ENCODE results near the gene SBNO1. TPM values are rescaled to one million over a fixed set of nuclear protein-coding genes. Genes with fewer than 3 reads are reported as not detected.
"Not testable (repeated sequence)": the region's sequence is repeated elsewhere in the genome, so short reads cannot be mapped to it uniquely, and the experiment has no call there.

Gene SBNO1
- 20.5 TPM for polyA plus RNA-seq (2013, experiment 1 of 2)
- 20.9 TPM for polyA plus RNA-seq (2013, experiment 2 of 2)

DNA sequence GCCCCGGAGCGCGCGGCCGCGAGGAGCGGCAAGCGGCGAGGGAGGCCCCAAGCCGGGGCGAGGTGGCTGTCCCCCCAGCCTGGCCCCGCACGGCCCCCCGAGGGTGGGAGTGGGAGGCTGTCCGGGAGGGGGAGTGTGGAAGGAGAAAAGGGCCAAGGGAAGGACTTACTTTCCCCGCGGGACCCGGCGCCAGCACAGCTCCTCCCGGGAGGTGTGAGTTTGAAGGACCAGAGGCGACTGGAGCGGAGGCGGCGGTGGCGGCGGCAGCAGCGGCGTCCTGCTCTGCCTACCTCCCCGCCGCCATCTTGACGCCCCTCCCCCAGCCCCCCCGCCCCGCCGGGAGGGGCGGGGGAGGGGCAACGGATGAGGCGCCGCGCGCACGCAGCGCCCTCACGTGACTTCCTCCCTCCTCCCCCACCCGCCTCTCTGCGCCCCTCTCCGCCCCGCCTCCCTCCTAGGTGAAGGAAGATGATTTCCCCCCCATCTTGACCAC, at the start of gene SBNO1:
TSS of gene SBNO1 (minus strand) at position 316 of the 493 bp plus-strand sequence. CDS start 14,406 bp downstream, outside the sequence.
- peak within 1 kb of the TSS; percentile 98 for H3K27ac ChIP-seq (ENCODE audit: low read depth, low read length)
- peaks cover 2% of the 10 kb centered on the region; the same call in 1 of the 2 replicates for H3K36me3 ChIP-seq (ENCODE audit: insufficient read depth, low read length)

DNA sequence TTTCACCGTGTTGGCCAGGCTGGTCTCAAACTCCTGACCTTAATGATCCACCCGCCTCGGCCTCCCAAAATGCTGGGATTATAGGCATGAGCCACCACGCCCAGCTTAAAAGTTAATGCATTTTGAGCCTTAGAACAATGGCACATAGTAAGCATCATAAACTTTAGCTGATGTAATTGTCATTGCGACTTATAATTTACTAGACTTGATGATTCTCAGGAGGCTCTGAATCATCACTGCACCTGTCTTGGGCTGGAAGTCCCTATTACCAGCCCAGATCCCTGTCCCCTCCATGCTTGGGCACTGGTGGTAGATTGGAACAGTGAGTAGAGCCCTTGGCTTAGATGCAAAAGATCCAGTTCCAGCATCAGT, 45.4 kb upstream of the SBNO1 start:
- Histone ChIP-seq H3K27ac (ENCODE audit: low read depth, low read length) (no peak overlapping the region), H3K4me1 (ENCODE audit: insufficient read depth, low read length) (no peaks in the 10 kb centered on the region), H3K36me3 (ENCODE audit: insufficient read depth, low read length) (peaks cover 23% of the 10 kb centered on the region), H3K27me3 (ENCODE audit: insufficient read depth, low read length) (no peaks in the 10 kb centered on the region), H3K4me3 (ENCODE audit: low read length) (no peak overlapping the region), H3K9ac (ENCODE audit: low read depth, low read length) (no peak overlapping the region), H3K9me3 (ENCODE audit: insufficient read depth, low read depth, low read length) (no peaks in the 10 kb centered on the region)
- WGBS, result 87% methylated on average over 5 of the region's 5 CpGs

More for the DNA sequence above, at the start of gene SBNO1:
- 1% methylated on average over 30 of the region's 47 CpGs for WGBS
- no peaks in the 10 kb centered on the region for H3K27me3 ChIP-seq (ENCODE audit: insufficient read depth, low read length)
- no peaks in the 10 kb centered on the region for H3K9me3 ChIP-seq (ENCODE audit: insufficient read depth, low read depth, low read length)
- peak within 1 kb of the TSS; percentile 78 for H3K4me3 ChIP-seq (ENCODE audit: low read length)
- peaks cover 7% of the 10 kb centered on the region; the same call in 1 of the 2 replicates for H3K4me1 ChIP-seq (ENCODE audit: insufficient read depth, low read length)
- peak within 1 kb of the TSS; percentile 92 for H3K9ac ChIP-seq (ENCODE audit: low read depth, low read length)

DNA sequence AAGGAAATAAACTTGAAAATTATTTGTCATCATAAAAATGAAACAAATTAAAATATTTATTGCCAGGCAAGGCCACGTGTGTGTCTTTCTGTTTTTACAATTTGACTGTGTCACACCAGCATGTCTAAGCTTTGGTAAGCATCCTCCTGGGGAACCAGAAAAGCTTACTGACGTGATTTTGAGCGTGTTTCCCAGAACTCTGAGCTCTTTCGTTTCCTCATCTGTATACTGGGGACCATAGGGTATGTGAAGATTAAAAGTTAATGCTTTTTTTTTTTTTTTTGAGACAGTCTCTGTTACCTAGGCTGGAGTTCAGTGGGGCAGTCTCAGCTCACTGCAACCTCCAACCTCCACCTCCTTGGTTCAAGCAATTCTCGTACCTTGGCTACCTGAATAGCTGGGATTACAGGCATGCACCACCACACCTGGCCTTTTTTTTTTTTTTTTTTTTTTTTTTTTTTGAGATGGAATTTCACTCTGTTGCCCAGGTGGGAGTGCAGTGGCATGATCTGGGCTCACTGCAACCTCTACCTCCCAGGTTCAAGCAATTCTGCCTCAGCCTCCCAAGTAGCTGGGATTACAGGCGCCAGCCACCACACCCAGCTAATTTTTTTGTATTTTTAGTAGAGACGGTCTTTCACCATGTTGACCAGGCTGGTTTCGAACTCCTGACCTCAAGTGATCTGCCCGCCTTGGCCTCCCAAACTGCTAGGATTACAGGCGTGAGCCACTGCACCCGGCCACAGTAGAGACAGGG, 44.8 kb upstream of the SBNO1 start:
- H3K4me3 ChIP-seq (ENCODE audit: low read length); H3K27ac ChIP-seq (ENCODE audit: low read depth, low read length); H3K4me1 ChIP-seq (ENCODE audit: insufficient read depth, low read length); H3K27me3 ChIP-seq (ENCODE audit: insufficient read depth, low read length); H3K9ac ChIP-seq (ENCODE audit: low read depth, low read length); H3K9me3 ChIP-seq (ENCODE audit: insufficient read depth, low read depth, low read length): not testable (repeated sequence)
- H3K36me3 ChIP-seq (ENCODE audit: insufficient read depth, low read length), result peaks cover 28% of the 10 kb centered on the region
- 95% methylated on average over 11 of the region's 11 CpGs for WGBS

DNA sequence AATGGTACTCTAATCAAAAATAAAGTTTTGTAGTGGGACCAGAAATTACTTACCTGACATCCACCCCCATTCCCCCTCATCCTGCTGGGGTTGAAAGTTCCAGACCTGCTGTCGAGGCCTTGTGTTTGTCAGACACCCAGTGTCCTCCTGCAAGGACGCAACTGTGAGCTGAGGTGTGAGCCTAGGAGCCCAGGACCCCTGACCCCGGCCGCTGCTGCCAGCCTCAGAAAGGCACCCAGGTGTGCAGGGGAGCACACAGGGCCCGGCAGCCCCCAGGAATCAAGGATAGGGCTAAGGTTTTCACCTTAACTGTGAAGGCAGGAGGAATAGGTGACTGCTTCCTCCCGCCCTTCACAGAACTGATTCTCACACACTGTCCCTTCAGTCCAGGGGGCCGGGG, 44.0 kb upstream of the SBNO1 start:
- H3K9ac ChIP-seq (ENCODE audit: low read depth, low read length); H3K4me3 ChIP-seq (ENCODE audit: low read length); H3K27ac ChIP-seq (ENCODE audit: low read depth, low read length); H3K27me3 ChIP-seq (ENCODE audit: insufficient read depth, low read length); H3K9me3 ChIP-seq (ENCODE audit: insufficient read depth, low read depth, low read length); H3K4me1 ChIP-seq (ENCODE audit: insufficient read depth, low read length): not testable (repeated sequence)
- H3K36me3 ChIP-seq (ENCODE audit: insufficient read depth, low read length), result peaks cover 37% of the 10 kb centered on the region
- 93% methylated on average over 5 of the region's 7 CpGs for WGBS

DNA sequence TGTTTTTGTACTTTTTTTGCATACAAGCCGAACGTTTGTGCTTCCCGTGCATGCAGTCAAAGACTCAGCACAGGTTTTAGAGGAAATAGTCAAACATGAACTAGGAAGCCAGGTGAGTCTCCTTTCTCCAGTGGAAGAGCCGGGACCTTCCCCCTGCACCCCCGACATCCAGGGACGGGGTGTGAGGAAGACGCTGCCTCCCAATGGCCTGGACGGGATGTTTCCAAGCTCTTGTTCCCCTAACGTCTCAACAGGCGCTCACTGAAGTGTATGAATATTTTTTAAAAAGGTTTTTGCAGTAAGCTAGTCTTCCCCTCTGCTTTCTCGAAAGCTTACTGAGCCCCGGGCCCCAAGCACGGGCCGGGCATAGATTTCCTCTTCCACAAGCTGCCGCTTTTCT, 43.3 kb upstream of the SBNO1 start:
- WGBS, result 92% methylated on average over 7 of the region's 15 CpGs
- not testable (repeated sequence) for H3K4me1 ChIP-seq (ENCODE audit: insufficient read depth, low read length); H3K9ac ChIP-seq (ENCODE audit: low read depth, low read length); H3K4me3 ChIP-seq (ENCODE audit: low read length); H3K27ac ChIP-seq (ENCODE audit: low read depth, low read length); H3K9me3 ChIP-seq (ENCODE audit: insufficient read depth, low read depth, low read length)
- H3K27me3 ChIP-seq (ENCODE audit: insufficient read depth, low read length), result peaks cover 11% of the 10 kb centered on the region
- H3K36me3 ChIP-seq (ENCODE audit: insufficient read depth, low read length), result peaks cover 44% of the 10 kb centered on the region

DNA sequence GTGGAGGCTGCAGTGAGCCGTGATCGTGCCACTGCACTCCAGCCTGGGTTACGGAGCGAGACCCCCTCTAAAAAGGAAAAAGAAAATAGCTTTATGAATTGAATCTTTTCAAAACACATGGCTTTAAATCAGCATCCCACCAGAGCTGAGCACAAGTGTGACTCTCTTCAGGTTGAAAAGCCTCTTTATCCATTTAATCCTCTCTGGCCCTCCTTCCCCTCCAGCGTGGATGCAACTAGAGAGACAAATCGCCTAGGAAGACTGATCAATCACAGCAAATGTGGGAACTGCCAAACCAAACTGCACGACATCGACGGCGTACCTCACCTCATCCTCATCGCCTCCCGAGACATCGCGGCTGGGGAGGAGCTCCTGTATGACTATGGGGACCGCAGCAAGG, 42.6 kb upstream of the SBNO1 start:
- not testable (repeated sequence) for H3K27ac ChIP-seq (ENCODE audit: low read depth, low read length); H3K4me1 ChIP-seq (ENCODE audit: insufficient read depth, low read length); H3K9me3 ChIP-seq (ENCODE audit: insufficient read depth, low read depth, low read length); H3K9ac ChIP-seq (ENCODE audit: low read depth, low read length); H3K4me3 ChIP-seq (ENCODE audit: low read length)
- Histone ChIP-seq H3K27me3 (ENCODE audit: insufficient read depth, low read length) (peaks cover 18% of the 10 kb centered on the region), H3K36me3 (ENCODE audit: insufficient read depth, low read length) (peaks cover 45% of the 10 kb centered on the region)
- WGBS, result 92% methylated on average over 7 of the region's 15 CpGs

DNA sequence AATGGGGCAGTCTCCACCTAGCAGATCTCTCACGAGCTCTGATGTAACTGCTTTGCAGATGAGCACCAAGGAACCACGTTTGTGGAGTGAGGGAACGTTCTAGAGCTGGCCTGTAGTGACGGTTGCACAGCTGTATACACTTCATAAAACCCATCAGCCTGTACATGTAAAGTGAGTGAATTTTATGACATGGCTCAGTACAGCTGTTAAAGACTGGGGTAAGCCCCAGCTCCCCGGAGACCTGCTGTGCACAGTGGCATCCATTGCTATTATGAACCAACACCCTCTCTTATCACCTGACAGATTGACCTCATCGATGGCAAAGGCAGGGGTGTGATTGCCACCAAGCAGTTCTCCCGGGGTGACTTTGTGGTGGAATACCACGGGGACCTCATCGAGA, 39.9 kb upstream of the SBNO1 start:
- Histone ChIP-seq H3K9me3 (ENCODE audit: insufficient read depth, low read depth, low read length) (no peaks in the 10 kb centered on the region), H3K27ac (ENCODE audit: low read depth, low read length) (no peak overlapping the region), H3K36me3 (ENCODE audit: insufficient read depth, low read length) (peaks cover 45% of the 10 kb centered on the region), H3K27me3 (ENCODE audit: insufficient read depth, low read length) (peaks cover 33% of the 10 kb centered on the region), H3K4me3 (ENCODE audit: low read length) (no peak overlapping the region), H3K9ac (ENCODE audit: low read depth, low read length) (no peak overlapping the region), H3K4me1 (ENCODE audit: insufficient read depth, low read length) (no peaks in the 10 kb centered on the region)
- WGBS, result 96% methylated on average over 9 of the region's 9 CpGs

DNA sequence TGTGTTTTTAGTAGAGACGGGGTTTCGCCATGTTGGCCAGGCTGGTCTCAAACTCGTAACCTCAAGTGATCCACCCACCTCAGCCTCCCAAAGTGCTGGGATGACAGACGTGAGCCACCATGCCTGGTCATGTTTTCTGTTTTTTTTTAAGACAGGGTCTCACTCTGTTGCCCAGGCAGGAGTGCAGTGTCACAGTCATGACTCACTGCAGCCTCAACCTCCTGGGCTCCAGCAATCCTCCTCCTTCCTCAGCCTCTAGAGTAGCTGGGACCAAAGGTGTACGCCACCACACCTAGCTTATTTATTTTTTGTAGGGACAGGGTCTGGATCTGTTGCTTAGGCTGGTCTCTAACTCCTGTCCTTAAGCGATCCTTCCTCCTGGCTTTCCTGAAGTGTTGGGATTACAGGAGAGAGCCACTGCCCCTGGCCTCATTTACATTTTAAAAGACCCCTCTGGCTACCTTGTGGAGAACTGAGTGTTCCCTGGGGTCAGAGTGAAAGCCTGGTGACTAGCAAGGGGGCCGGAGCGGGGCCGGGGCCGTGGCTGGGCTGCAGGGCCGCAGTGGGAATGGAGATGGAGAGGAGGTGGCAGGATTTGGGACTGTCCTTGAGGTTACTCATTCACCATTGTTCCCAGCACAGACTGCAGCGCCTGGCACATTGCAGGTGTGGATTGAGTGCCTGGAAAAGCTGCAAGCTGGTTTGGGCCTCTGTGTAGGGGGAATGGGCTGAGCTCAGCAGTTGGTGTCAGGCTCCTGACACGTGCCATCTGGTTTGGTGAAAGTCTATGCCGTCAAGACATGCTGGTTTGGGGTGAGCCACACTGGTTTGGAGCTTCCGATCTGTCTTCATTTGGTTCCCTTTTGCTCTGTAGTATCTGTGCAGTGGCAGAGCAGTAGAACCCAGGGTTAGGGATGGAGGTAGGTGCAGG, 37.4 kb upstream of the SBNO1 start:
- no peak overlapping the region for H3K27ac ChIP-seq (ENCODE audit: low read depth, low read length)
- H3K4me3 ChIP-seq (ENCODE audit: low read length), result no peak overlapping the region
- H3K4me1 ChIP-seq (ENCODE audit: insufficient read depth, low read length), result no peaks in the 10 kb centered on the region
- peaks cover 59% of the 10 kb centered on the region for H3K36me3 ChIP-seq (ENCODE audit: insufficient read depth, low read length)
- no peaks in the 10 kb centered on the region for H3K9me3 ChIP-seq (ENCODE audit: insufficient read depth, low read depth, low read length)
- 34% methylated on average over 14 of the region's 15 CpGs for WGBS
- H3K9ac ChIP-seq (ENCODE audit: low read depth, low read length), result no peak overlapping the region
- peaks cover 44% of the 10 kb centered on the region for H3K27me3 ChIP-seq (ENCODE audit: insufficient read depth, low read length)

DNA sequence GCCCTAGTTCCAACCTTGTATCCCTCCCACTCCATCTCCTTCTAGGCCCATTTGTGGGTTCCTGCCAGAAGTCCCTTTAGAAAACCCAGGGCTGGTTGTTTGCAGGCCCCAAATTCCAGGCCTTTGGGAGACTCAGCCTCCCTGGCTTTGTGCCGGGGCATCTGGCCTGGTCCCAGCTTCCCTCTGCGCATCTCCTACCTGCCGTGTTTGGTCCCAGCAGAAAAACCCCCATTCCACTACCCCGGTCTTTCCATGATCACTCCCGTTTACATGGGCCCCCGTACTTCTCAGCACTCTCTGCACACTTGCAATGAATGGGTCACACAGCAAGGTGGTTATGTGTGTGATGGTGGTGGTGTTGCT, 34.6 kb upstream of the SBNO1 start:
- no peak overlapping the region for H3K4me3 ChIP-seq (ENCODE audit: low read length)
- H3K27ac ChIP-seq (ENCODE audit: low read depth, low read length), result no peak overlapping the region
- WGBS, result 96% methylated on average over 6 of the region's 6 CpGs
- peaks cover 59% of the 10 kb centered on the region for H3K36me3 ChIP-seq (ENCODE audit: insufficient read depth, low read length)
- peaks cover 42% of the 10 kb centered on the region for H3K27me3 ChIP-seq (ENCODE audit: insufficient read depth, low read length)
- no peaks in the 10 kb centered on the region for H3K9me3 ChIP-seq (ENCODE audit: insufficient read depth, low read depth, low read length)
- H3K9ac ChIP-seq (ENCODE audit: low read depth, low read length), result no peak overlapping the region
- H3K4me1 ChIP-seq (ENCODE audit: insufficient read depth, low read length), result no peaks in the 10 kb centered on the region

DNA sequence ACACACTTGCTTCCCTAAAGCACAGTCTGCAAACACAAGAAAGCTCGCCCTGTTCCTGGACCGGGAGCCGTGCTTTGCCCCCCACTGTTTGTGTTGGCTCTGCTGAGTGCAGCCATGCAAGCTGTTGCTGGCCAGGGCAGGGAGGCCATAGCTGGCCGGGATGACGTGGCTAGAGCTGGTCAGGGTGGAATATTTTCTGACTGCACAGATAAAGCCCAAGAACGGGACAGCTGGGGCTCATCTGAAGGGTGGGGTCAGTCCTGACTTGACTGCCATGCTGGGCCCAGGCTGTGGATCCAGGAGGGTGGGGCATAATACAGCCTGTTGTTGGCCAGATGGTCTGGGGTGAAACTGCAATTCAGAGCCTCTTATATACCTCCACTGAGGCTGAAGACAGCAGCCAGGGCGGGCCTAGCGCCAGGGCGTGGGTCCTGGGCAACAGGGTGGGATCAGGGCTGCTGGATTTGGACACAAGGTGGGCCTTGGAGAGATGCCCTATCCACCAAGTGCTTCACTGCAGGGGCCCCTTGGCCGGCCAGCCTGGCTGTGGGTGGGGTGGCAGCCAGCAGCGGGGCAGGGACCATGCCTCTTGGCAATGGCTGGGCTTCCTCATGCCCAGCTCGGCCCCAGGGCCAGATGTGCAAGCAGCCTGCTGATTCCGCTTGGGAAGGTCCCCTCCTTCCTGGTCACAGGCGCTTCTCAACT, 34.1 kb upstream of the SBNO1 start:
- H3K9me3 ChIP-seq (ENCODE audit: insufficient read depth, low read depth, low read length), result no peaks in the 10 kb centered on the region
- peaks cover 54% of the 10 kb centered on the region for H3K36me3 ChIP-seq (ENCODE audit: insufficient read depth, low read length)
- no peak overlapping the region for H3K4me3 ChIP-seq (ENCODE audit: low read length)
- H3K27ac ChIP-seq (ENCODE audit: low read depth, low read length), result no peak overlapping the region
- H3K4me1 ChIP-seq (ENCODE audit: insufficient read depth, low read length), result no peaks in the 10 kb centered on the region
- peaks cover 41% of the 10 kb centered on the region for H3K27me3 ChIP-seq (ENCODE audit: insufficient read depth, low read length)
- WGBS, result 92% methylated on average over 14 of the region's 14 CpGs
- no peak overlapping the region for H3K9ac ChIP-seq (ENCODE audit: low read depth, low read length)

DNA sequence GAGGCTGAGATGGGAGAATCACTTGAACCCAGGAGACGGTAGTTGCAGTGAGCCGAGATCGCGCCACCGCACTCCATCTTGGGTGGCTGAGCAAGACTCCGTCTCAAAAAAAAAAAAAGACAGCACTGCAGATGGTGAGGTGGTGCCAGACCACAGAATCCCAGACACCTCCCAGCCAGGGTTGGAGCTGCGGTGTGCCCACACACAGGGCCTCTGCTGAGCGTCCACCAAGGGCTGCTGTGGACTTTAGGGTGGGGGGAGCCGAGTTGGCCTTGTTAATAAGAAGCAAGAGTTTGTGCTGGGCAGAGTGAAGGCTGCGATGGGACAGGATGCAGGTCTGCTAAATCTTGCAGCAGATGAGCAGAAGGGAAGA, 33.5 kb upstream of the SBNO1 start:
- Histone ChIP-seq H3K27ac (ENCODE audit: low read depth, low read length) (no peak overlapping the region), H3K4me3 (ENCODE audit: low read length) (no peak overlapping the region), H3K36me3 (ENCODE audit: insufficient read depth, low read length) (peaks cover 51% of the 10 kb centered on the region), H3K27me3 (ENCODE audit: insufficient read depth, low read length) (peaks cover 35% of the 10 kb centered on the region), H3K4me1 (ENCODE audit: insufficient read depth, low read length) (no peaks in the 10 kb centered on the region), H3K9ac (ENCODE audit: low read depth, low read length) (no peak overlapping the region), H3K9me3 (ENCODE audit: insufficient read depth, low read depth, low read length) (no peaks in the 10 kb centered on the region)
- WGBS, result 95% methylated on average over 10 of the region's 10 CpGs

Data from HUES64 (cell line).